PFSK-1 (cell line): ENCODE data around the gene ZBED5.

ENCODE experiments used
- FOXP2 ChIP-seq: optimal IDR thresholded peaks from 2 replicates; pipeline ENCODE3; 2011; ENCODE audit warnings: borderline replicate concordance, control low read depth, inconsistent platforms; ENCODE audit not compliant: insufficient read depth; ENCODE audit errors: extremely low read length, extremely low read depth
- POLR2AphosphoS5 ChIP-seq: IDR thresholded peaks from 2 replicates; pipeline ENCODE4 v1.6.1; 2012; ENCODE audit warnings: low read depth, mild to moderate bottlenecking, control low read depth, low read length, moderate library complexity
- REST ChIP-seq, 2 experiments: IDR thresholded peaks; 2 replicates each; pipeline versions ENCODE4 v1.6.1 to v1.8.0; 2011 to 2012; ENCODE audit warnings: low read depth in 2 of 2, low read length in 2 of 2, control low read depth in 1 of 2, inconsistent platforms in 1 of 2, mild to moderate bottlenecking in 1 of 2, moderate library complexity in 1 of 2; ENCODE audit not compliant: insufficient read depth in 1 of 2
- SIN3A ChIP-seq: IDR thresholded peaks from 2 replicates; pipeline ENCODE4 v1.6.1; 2012; ENCODE audit warnings: mild to moderate bottlenecking, low read length, moderate library complexity, borderline replicate concordance; ENCODE audit not compliant: insufficient read depth
- TAF1 ChIP-seq: IDR thresholded peaks from 2 replicates; pipeline ENCODE4 v1.6.1; 2012; ENCODE audit warnings: low read length, control low read depth, borderline replicate concordance; ENCODE audit not compliant: insufficient read depth

ZBED5 gene

GRCh38 chr11:10829139-10829538, 28.7 kb downstream of the ZBED5 start:
- no peak for TF ChIP-seq POLR2AphosphoS5
- TF ChIP-seq FOXP2: no peak
- TF ChIP-seq TAF1: no peak
- no peak for TF ChIP-seq SIN3A

- TF ChIP-seq SIN3A: no peak
These were observed 29.5 kb downstream of the ZBED5 start for GRCh38 chr11:10828402-10828801.

GRCh38 chr11:10824888-10825287, 33.0 kb downstream of the ZBED5 start:
- TF ChIP-seq FOXP2 (no peak), SIN3A (no peak), POLR2AphosphoS5 (no peak), REST (IDR thresholded peaks at IDR 0.05; ENCODE audit: insufficient read depth in 1 of 2, low read depth in 2 of 2, low read length in 2 of 2) (no peak), TAF1 (no peak)

- no peak for TF ChIP-seq POLR2AphosphoS5
- TF ChIP-seq FOXP2: no peak
- no peak for TF ChIP-seq REST (IDR thresholded peaks at IDR 0.05; ENCODE audit: insufficient read depth in 1 of 2, low read depth in 2 of 2, low read length in 2 of 2)
- TF ChIP-seq SIN3A: no peak
- TF ChIP-seq TAF1: no peak
These were observed 34.7 kb downstream of the ZBED5 start for GRCh38 chr11:10823152-10823579.

GRCh38 chr11:10818594-10818993, 39.3 kb downstream of the ZBED5 start:
- no peak for TF ChIP-seq FOXP2
- no peak for TF ChIP-seq REST (IDR thresholded peaks at IDR 0.05; ENCODE audit: insufficient read depth in 1 of 2, low read depth in 2 of 2, low read length in 2 of 2)
- no peak for TF ChIP-seq SIN3A
- no peak for TF ChIP-seq TAF1
- TF ChIP-seq POLR2AphosphoS5: no peak

- TF ChIP-seq REST (IDR thresholded peaks at IDR 0.05; ENCODE audit: insufficient read depth in 1 of 2, low read depth in 2 of 2, low read length in 2 of 2) (no peak), TAF1 (no peak), POLR2AphosphoS5 (no peak), FOXP2 (no peak), SIN3A (no peak)
These were observed 43.9 kb downstream of the ZBED5 start for GRCh38 chr11:10813945-10814344.
